ENCODE data around the gene SELENOK.

- TF ChIP-seq POLR2A (IDR thresholded peaks at IDR 0.05; ENCODE audit: low read length) (no peak), GATA1 (IDR thresholded peaks at IDR 0.05; ENCODE audit: low read depth, low read length) (no peak)
Measured at GRCh38 chr3:53919741-53920140, 28.1 kb upstream of the SELENOK start.

Measured in erythroblast (primary cell).